Iris pigment epithelial cell (primary cell): ENCODE data around the gene KRT36.

Source experiments
- DNase-seq: peaks from one replicate; pipeline ENCODE4 v3.0.0-alpha.2; 2011; ENCODE audit warnings: low read depth

Gene KRT36

DNA sequence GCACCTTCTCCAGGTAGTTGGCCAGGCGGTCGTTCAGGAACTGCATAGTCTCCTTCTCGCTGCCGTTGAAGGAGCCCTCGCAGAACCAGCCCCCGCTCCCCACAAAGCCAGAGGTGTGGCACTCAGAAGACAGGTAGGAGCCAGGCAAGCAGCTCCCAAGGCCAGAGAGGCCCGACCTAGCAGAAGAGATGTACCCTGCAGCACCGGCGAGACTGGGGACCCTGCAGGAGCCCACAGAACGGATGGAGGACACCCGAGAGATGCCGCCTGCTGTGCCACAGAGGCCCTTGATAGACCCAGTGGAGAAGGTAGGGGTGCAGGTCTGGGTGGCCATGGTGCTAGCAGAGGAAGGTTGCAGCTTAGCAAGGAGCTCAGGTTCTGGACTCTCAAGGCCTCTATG is at the start of gene KRT36:
KRT36 (minus strand) TSS at position 380 of the 400 bp plus-strand sequence; CDS start at position 334, 46 bp downstream.
- no peak for DNase-seq

DNA sequence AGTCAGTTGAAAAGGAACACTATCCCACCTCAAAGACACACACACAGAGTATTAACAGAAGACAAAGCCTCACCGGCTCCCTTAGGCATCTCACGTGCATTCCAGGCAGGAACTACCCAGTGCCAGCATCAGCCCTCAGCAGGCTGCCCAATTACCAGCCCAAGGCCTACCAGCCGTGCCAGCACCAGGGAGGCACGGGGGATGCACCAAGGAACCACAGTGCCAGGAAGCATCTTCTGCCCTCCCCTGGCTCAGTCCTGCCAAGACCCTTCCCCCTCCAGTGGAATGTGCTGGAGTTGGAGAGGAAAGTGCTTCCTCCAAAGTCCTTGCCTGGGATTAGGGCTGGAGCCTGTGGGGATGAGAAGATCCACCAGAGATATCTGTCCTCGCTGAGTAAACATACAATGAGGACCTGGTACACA is 49.4 kb upstream of the KRT36 start:
- DNase-seq: no peak

DNA sequence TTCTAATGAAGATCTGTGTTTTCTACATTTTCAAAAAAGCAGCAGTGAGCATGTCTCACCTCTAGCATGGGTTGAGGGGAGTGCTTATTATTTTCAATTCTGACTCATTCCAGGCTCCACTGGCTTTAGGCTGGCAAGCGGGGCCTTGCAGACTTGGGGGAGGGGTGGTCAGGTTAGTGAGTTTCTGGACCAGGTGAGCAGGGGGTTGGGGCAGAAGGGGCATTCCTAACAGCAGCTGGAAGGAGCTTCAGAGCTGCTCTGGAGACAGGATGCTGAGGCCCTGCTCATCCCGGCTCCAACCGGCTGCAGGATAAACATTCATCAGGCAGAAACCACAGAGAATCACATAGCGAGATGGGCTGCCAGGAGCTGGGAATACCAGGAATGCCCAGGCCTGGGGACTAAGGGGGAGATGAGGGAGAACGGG is 48.9 kb upstream of the KRT36 start:
- no peak for DNase-seq

GRCh38 chr17:41537990-41538389 is 48.3 kb upstream of the KRT36 start:
- peak; percentile 48 for DNase-seq

DNA sequence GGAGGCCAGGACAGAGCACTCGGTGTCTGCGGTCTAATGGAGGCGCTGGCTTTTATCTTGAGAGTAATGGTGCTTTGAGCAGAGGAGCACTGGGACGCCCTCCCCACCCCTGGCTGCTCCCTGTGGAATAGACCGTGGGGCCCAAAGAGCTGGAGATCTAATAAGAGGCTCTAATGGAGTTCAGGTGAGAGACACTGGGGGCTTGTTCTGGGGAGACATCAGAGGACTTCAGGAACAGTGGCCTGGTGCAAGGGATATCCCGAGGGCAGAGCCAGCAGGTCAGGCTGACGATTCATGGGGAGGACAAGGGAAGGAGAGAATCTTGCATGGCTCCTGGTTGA is 47.9 kb upstream of the KRT36 start:
- no peak for DNase-seq

- no peak for DNase-seq
Measured at GRCh38 chr17:41536741-41537613, 47.3 kb upstream of the KRT36 start.

- DNase-seq: no peak
Measured at GRCh38 chr17:41535764-41536481, 46.2 kb upstream of the KRT36 start.

- no peak for DNase-seq
Measured at GRCh38 chr17:41534899-41535546, 45.3 kb upstream of the KRT36 start.

GRCh38 chr17:41533613-41534012 is 43.9 kb upstream of the KRT36 start:
- no peak for DNase-seq

DNA sequence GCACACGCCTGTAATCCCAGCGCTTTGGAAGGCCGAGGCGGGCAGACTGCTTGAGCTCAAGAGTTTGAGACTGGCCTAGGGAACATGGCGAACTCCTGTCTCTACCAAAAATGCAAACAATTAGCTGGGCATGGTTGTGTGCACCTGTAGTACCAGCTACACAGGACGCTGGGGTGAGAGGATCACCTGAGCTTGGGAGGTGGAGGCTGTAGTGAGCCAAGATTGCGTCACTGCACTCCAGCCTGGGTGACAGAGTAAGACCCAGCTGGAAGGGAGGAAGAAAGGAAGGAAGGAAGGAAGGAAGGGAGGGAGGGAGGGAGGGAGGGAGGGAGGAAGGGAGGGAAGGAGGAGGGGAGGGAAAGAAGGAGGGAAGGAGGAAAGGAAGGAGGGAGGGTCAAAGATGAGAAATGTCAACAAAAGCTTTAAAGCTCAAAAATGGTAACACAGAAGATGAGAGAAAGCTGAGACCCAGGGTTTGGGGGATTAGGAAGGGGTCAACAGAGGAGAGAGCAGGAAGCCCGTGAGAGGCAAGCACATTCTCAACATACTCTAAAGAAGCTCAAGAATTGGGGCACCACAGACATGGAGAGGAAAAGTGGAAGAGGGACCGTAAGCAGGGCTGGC is 43.3 kb upstream of the KRT36 start:
- DNase-seq: no peak

GRCh38 chr17:41531993-41532392 is 42.3 kb upstream of the KRT36 start:
- no peak for DNase-seq

DNA sequence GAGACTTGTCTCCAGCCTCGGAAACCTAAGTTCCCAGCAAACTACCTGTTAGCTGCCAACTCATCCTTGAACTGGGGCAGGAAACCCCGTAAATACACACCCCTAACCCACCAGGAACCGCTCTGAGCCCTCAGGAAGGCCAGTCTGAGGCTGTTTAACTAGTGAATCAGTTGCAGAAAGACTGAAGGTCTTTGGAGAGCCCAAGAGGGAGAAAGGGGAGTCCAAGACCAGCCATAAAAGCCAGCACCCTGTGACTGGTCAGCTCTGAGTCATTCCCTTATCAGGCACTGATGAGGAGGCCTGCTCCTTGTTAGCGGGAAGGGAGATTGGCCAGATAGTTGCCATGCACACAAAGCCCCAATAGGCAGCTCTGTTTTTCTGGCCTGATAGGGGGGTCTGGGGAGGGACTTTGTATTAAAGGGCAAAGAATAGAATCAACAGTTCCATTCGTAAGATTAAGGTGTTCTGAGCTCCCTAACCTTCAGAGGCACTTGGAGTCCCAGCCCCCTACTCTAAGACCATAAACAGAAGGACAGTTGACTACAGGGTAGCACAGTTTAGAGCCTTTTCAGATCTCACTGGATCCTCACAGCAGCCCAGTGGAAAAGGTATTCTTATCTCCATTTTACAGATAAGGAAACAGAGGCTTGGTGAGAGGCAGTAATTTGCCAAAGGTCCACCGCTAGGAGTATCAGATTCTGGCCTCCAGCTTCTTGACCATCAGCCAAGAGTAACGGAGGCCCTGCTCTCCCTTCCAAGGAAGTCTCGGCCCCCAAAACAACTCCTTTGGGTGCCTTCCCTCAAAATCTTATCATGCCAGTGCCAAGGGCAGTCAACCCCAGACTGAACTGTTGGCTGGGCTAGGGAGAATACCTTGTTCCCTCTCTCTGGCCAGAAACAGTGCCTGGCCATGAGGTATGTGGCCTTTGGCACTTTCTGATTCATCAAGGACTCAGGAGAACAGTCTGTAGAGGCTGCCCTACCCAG is 40.6 kb upstream of the KRT36 start:
- peak; percentile 96 for DNase-seq

- no peak for DNase-seq
Measured at GRCh38 chr17:41529491-41529915, 39.8 kb upstream of the KRT36 start.

GRCh38 chr17:41528959-41529353 is 39.2 kb upstream of the KRT36 start:
- DNase-seq: no peak

GRCh38 chr17:41527063-41528023 is 37.6 kb upstream of the KRT36 start:
- no peak for DNase-seq

DNA sequence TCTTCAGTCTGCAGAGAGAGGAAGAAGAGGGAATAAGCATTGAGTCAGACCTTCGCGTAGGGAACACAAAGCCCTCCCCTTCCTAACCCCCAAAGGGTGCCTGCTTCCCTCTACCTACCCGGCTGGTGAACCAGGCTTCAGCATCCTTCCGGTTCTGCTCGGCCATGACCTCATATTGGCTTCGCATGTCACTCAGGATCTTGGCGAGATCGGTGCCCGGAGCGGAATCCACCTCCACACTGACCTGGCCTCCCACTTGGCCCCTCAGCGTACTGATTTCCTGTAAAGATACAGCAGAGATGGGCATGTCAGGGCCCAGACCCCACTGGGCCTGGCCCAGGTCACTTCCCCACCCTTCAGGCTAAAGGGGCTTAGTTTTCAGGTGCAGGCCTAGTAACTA is 34.6 kb upstream of the KRT36 start:
- no peak for DNase-seq

DNA sequence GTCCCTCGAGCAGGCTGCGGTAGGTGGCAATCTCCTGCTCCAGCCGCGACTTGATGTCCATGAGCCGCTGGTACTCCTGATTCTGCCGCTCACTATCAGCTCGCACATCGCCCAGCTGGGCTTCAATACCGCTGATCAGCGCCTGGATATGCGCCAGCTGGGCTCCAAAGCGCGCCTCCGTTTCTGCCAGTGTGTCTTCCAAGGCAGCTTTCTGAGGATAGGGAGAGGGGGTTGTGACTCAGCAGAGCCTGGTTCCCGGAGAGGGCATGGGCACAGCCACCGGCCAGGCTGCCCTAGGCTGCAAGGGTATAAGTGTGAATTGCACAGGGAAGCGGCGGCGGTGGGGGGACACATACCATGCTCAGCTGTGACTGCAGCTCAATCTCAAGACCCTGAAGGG is 34.1 kb upstream of the KRT36 start:
- no peak for DNase-seq

GRCh38 chr17:41523225-41523593 is 33.5 kb upstream of the KRT36 start:
- no peak for DNase-seq

DNA sequence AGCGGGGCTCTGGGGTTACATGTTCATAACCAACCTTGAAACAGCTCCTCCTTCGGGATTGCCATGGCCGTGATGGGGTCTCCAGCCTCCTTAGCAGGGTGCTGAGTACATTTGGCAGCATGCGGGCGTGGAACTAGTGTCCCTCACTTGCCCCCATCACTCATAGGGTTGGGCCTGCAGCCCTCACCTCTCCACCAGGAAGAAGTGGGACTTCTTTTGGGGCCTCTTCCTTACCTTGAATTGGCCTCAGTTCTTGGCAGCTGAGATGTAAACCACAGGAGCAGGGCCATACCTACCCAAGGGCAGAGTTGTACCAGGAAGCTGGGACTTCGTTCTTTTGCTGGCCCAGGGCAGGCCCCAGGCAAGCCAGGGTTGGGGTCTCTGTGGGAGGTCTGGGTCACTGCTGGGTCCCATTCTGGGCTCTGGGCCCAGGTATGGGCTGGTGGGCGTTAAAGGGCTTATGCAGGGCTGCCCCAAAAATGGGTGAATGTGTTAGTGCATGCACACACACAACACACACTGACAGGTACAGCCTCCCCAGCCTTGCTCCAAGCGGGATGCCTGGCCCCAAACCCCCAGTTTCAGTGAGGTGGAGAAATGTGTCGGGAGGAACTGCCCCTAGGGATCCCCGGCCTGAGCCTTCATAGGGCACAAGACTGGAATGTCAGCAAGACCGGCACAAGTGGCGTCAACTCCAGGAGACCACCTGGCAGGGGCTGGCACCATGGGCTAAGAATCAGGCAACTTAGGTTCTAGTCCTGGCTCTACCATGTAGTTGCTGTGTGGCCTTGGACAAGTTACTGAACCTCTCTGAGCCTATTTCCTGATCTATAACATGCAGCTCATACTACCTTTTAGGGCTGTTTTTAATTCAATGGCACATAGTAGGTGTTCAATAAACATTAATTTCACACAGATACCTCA is 32.9 kb upstream of the KRT36 start:
- no peak for DNase-seq
